Stimulated activated naive CD8-positive, alpha-beta T cell treated with anti-CD3 and anti-CD28 coated beads, Interleukin-15, Interleukin-2, amounts not matched to agents 100 ng/mL and 50 ng/mL, for 24 hours (primary cell): ENCODE measurements around the gene AGO3.

Source experiments
- H3K27ac Mint-ChIP-seq: one replicate; pipeline ENCODE4 v1.8.0; 2021; ENCODE audit warnings: mild to moderate bottlenecking, mixed read lengths
- H3K27me3 Mint-ChIP-seq: one replicate; pipeline ENCODE4 v1.8.0; 2021; ENCODE audit warnings: mixed read lengths
- H3K36me3 Mint-ChIP-seq: one replicate; pipeline ENCODE4 v1.8.0; 2021; ENCODE audit warnings: low read depth, mixed read lengths
- H3K4me1 Mint-ChIP-seq: one replicate; pipeline ENCODE4 v1.8.0; 2021; ENCODE audit warnings: low read depth, mixed read lengths
- H3K4me3 Mint-ChIP-seq: one replicate; pipeline ENCODE4 v1.8.0; 2021; ENCODE audit warnings: mild to moderate bottlenecking, mixed read lengths
- H3K9me3 Mint-ChIP-seq: one replicate; pipeline ENCODE4 v1.8.0; 2021; ENCODE audit warnings: mixed read lengths

AGO3 gene

DNA sequence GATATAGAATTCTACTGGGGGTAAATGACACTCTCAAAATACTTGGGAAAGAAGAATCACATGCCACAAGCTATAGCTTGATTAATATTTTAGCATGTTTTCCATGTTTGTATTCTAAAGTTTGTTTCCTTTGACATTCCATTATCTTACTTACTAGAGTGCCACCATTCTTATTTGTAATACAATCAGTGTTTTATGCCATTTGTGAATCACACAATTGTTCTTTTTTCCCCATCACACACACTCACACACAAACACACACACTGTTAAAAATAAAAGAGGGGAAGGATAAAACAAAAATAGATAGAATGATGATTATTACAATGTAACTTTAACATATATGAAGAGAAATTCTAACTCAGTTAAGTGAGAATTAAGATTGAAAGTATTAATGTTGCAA, 137.0 kb downstream of the AGO3 start:
- Mint-ChIP-seq H3K27me3 (no peaks in the 10 kb centered on the region), H3K4me3 (no peak overlapping the region), H3K4me1 (no peaks in the 10 kb centered on the region), H3K27ac (no peak overlapping the region), H3K36me3 (no peaks in the 10 kb centered on the region), H3K9me3 (no peaks in the 10 kb centered on the region)

DNA sequence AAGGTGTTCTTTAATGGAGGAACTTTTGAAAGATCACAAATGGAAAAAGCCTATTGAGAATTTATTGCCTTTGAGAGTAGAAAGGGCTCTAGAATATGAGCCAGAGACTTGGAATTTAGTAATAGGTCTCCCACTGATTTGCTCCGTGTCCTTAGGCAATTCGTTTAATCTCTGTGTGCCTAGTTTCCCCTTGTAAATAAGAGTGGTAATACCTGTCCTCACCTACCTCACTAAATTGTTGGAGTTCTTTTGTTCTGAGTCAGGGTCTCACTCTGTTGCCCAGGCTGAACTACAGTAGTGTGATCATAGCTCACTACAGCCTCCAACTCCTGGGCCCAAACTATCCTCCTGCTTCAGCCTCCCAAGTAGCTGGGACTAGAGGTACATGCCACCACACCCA, 138.0 kb downstream of the AGO3 start:
- H3K4me1 Mint-ChIP-seq, result no peaks in the 10 kb centered on the region
- no peaks in the 10 kb centered on the region for H3K36me3 Mint-ChIP-seq
- H3K27ac Mint-ChIP-seq, result no peak overlapping the region
- H3K4me3 Mint-ChIP-seq, result no peak overlapping the region
- H3K9me3 Mint-ChIP-seq, result no peaks in the 10 kb centered on the region
- no peaks in the 10 kb centered on the region for H3K27me3 Mint-ChIP-seq

DNA sequence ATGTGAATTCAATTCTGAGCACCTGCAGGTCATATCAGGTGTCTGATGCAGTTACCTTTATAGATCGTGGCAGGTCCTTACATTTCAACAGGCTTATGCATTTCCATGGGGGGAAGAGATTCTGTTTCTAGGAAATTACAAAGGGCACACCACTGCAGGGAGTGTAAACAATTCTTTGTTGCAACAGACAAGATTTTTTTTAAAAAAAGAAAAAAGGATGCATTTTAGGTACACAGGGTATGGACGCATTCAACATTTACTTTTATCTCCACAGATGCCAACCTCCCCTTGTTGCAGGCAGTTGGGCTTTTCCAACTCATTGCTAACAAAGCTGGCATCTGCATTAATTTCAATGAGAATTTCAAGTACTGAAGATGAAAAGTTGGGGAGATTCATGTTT, 139.4 kb downstream of the AGO3 start:
- Mint-ChIP-seq H3K36me3 (no peaks in the 10 kb centered on the region), H3K9me3 (no peaks in the 10 kb centered on the region), H3K27ac (no peak overlapping the region), H3K27me3 (no peaks in the 10 kb centered on the region), H3K4me1 (no peaks in the 10 kb centered on the region), H3K4me3 (no peak overlapping the region)

DNA sequence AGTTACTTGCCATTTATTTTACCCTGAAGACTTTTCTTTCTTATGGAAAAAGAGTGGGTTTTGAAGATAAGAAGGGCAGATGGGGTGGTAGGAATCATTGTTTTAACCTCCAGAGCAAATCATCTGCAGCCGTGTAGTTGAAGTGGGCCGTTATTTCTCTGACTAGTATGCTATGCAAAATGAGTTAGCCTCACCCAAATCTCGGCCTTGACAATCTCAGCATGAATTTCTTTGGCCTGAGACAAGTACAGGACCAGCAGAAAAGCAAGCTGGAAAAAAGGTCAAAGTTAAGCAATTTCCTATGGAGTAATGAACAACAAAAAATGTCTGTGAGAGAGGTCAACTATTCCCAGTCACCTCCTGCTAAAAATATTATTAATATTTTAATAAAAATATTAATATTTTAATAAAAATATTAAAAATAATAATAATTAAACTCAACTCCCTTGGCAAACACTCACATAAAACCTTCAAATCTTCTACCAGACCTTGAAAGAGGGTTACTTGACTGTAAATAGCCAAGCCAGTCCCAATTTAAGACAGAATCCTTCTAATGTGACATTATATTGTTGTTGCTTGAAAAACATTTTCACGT, 146.2 kb downstream of the AGO3 start:
- Mint-ChIP-seq H3K4me3 (no peak overlapping the region), H3K36me3 (no peaks in the 10 kb centered on the region), H3K27ac (no peak overlapping the region), H3K27me3 (peaks cover 6% of the 10 kb centered on the region), H3K9me3 (no peaks in the 10 kb centered on the region), H3K4me1 (no peaks in the 10 kb centered on the region)

DNA sequence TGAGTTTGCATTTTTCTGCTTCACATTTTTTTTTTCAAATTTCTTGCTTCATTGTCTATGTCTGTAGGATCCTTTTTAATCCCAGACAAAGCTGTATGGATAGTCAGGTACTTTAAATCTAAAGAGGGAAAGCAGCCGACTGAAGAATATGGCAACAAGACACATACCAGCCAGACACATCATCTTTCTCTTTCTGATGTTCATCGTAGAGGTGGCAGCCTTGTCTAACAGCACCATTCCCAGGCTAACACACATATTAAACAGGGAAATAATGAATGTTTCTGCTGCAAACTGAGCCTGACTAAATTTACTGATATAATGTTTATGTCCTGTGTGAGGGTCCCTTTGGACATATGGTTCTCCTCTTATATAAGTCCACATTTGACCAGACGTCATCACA, 149.3 kb downstream of the AGO3 start:
- H3K36me3 Mint-ChIP-seq, result no peaks in the 10 kb centered on the region
- H3K4me1 Mint-ChIP-seq, result no peaks in the 10 kb centered on the region
- H3K27ac Mint-ChIP-seq, result no peak overlapping the region
- H3K4me3 Mint-ChIP-seq, result no peak overlapping the region
- H3K27me3 Mint-ChIP-seq, result peaks cover 27% of the 10 kb centered on the region
- H3K9me3 Mint-ChIP-seq, result no peaks in the 10 kb centered on the region

DNA sequence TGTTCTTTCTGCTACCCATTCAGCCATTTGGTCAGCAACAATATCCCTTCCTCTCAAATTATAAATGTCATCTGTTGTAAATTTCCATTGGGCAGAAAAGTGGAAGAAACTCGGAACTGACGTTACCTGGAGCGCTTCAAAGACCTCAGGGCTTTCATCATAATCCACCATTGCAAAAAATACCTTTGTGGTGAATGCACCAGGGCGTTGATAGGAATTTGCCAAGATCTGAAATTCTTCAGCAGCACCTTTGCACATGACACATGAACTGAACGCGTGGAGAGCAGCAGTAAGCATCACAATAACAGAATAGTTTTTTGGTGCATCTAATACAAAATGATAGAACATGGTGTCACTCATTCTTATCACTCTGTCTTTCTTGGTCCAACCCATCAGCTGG, 149.9 kb downstream of the AGO3 start:
- Mint-ChIP-seq H3K9me3 (no peaks in the 10 kb centered on the region), H3K36me3 (no peaks in the 10 kb centered on the region), H3K4me1 (no peaks in the 10 kb centered on the region), H3K27ac (no peak overlapping the region), H3K27me3 (peaks cover 27% of the 10 kb centered on the region), H3K4me3 (no peak overlapping the region)

DNA sequence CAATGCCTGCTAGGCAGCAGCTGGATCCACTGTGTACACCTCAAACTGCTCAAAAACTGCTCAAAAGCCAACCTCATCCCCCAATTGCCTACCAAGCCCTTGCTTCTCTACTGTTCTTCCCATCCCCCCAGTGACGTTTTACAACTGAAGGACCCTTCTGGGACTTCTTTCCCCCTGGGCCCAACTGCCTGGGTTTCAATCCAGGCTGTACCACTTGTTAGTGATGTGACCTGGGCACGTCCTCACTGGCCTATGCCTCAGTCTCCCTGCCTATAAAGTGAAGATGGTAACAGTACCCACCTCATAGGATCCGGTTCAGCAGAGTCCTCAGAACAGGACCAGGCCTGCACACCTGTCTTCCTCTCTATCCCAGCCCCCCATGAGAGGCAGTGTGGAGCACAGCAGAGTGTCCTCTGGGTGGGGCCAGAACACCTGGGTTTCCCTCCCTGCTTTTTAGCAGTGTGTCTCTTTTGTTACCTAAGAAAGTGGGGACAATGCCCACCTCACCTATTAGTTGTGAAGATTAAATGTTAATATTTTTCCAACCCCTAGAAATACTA, 151.1 kb downstream of the AGO3 start:
- Mint-ChIP-seq H3K27ac (no peak overlapping the region), H3K27me3 (peaks cover 27% of the 10 kb centered on the region)

DNA sequence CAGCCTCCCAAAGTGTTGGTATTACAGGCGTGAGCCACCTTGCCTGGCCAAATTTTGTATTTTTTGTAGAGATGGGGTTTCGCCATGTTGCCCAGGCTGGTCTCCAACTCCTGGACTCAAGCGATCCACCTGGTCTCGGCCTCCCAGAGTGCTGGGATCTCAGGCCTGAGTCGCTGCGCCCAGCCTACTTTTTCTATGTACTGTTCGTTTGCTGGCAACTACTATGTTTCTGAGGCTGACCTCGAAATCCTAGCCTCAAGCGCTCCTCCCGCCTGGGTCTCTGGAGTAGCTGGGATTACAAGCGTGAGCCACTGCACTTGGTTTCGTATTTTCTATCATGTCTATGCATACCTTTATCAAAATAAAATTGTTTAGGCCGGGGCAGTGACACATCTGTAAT, 152.3 kb downstream of the AGO3 start:
- Mint-ChIP-seq H3K4me1 (no peaks in the 10 kb centered on the region), H3K27ac (no peak overlapping the region), H3K9me3 (no peaks in the 10 kb centered on the region), H3K27me3 (peaks cover 27% of the 10 kb centered on the region), H3K36me3 (no peaks in the 10 kb centered on the region), H3K4me3 (no peak overlapping the region)

More for the DNA sequence above, 151.1 kb downstream of the AGO3 start:
- no peaks in the 10 kb centered on the region for H3K9me3 Mint-ChIP-seq
- H3K36me3 Mint-ChIP-seq, result no peaks in the 10 kb centered on the region
- H3K4me1 Mint-ChIP-seq, result no peaks in the 10 kb centered on the region
- H3K4me3 Mint-ChIP-seq, result no peak overlapping the region

- H3K4me3 Mint-ChIP-seq, result peak within 1 kb of the TSS; percentile 30
- no peak within 1 kb of the TSS for H3K27ac Mint-ChIP-seq
- no peaks in the 10 kb centered on the region for H3K36me3 Mint-ChIP-seq
- H3K27me3 Mint-ChIP-seq, result peaks cover 27% of the 10 kb centered on the region
- H3K4me1 Mint-ChIP-seq, result no peaks in the 10 kb centered on the region
- no peaks in the 10 kb centered on the region for H3K9me3 Mint-ChIP-seq
Observed at GRCh38 chr1:36083635-36084496, 153.0 kb downstream of the AGO3 start, which contains the start of gene TEKT2. TEKT2 (plus strand) TSS chr1:36084094; CDS start chr1:36084922, 828 bp downstream.

GRCh38 chr1:36084497-36085115, 153.7 kb downstream of the AGO3 start:
- H3K27me3 Mint-ChIP-seq, result peaks cover 27% of the 10 kb centered on the region
- no peak overlapping the region for H3K27ac Mint-ChIP-seq
- peaks cover 5% of the 10 kb centered on the region for H3K4me1 Mint-ChIP-seq
- H3K9me3 Mint-ChIP-seq, result no peaks in the 10 kb centered on the region
- peaks cover 4% of the 10 kb centered on the region for H3K36me3 Mint-ChIP-seq
- H3K4me3 Mint-ChIP-seq, result peak overlapping the region; percentile 30

- peaks cover 5% of the 10 kb centered on the region for H3K36me3 Mint-ChIP-seq
- peaks cover 26% of the 10 kb centered on the region for H3K27me3 Mint-ChIP-seq
- H3K4me3 Mint-ChIP-seq, result no peak overlapping the region
- H3K4me1 Mint-ChIP-seq, result peaks cover 10% of the 10 kb centered on the region
- H3K9me3 Mint-ChIP-seq, result no peaks in the 10 kb centered on the region
- H3K27ac Mint-ChIP-seq, result no peak overlapping the region
Observed at GRCh38 chr1:36085126-36085525, 154.2 kb downstream of the AGO3 start.

GRCh38 chr1:36085686-36086526, 155.0 kb downstream of the AGO3 start:
- Mint-ChIP-seq H3K4me3 (no peak overlapping the region), H3K9me3 (no peaks in the 10 kb centered on the region), H3K36me3 (peaks cover 5% of the 10 kb centered on the region), H3K27ac (no peak overlapping the region), H3K4me1 (peaks cover 12% of the 10 kb centered on the region), H3K27me3 (peaks cover 24% of the 10 kb centered on the region)

- Mint-ChIP-seq H3K27ac (no peak overlapping the region), H3K4me3 (no peak overlapping the region), H3K36me3 (peaks cover 9% of the 10 kb centered on the region), H3K4me1 (peaks cover 16% of the 10 kb centered on the region), H3K9me3 (no peaks in the 10 kb centered on the region), H3K27me3 (peaks cover 24% of the 10 kb centered on the region)
Observed at GRCh38 chr1:36086529-36087232, 155.8 kb downstream of the AGO3 start.
